ENCODE measurements around the gene NOPCHAP1. TPM values are rescaled to one million over a fixed set of nuclear protein-coding genes. Genes with fewer than 3 reads are reported as not detected.
A peak's percentile ranks its signal among the peaks of the same experiment; 100 is the strongest.

Gene NOPCHAP1
- total RNA-seq, 2 donors from 2014 or later: 20.4 to 31.8 TPM

GRCh38 chr12:104958001-104958804 is 27.9 kb upstream of the NOPCHAP1 start, which contains the start of gene SLC41A2:
Gene SLC41A2 (minus strand): TSS chr12:104958290. CDS start chr12:104928527, 29,763 bp downstream.
- ATAC-seq (replicated peaks): peak; percentile 82
- Mint-ChIP-seq H3K4me1 (peaks cover 12% of the 10 kb centered on the region), H3K36me3 (ENCODE audit: low read depth) (peaks cover 11% of the 10 kb centered on the region), H3K27ac (peak within 1 kb of the TSS; percentile 97), H3K27me3 (peaks cover 4% of the 10 kb centered on the region), H3K9me3 (no peaks in the 10 kb centered on the region), H3K4me3 (peak within 1 kb of the TSS; percentile 90)

DNA sequence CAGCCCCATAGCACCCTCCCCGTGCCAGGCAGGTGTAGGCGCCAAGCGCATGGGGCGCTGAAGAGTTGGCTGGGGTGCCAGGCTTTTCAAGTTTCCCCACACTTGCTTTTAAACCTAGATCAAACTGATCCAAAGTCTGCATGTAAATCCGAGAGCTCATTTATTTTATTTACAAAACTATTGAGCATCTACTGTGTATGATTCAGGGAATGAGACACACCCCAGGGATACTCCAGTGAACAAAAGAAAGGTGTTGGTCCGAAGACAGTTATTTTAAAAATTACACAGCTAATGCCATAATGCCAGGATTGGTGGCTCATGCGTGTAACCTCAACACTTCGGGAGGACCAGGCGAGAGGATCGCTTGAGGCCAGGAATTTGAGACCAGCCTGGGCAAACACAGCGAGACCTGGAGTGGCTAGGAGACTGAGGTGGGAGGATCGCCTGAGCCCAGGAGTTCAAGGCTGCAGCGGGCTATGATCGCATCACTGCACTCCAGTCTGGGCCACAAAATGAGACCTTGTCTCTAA is 27.2 kb upstream of the NOPCHAP1 start:
- no peak for ATAC-seq (replicated peaks)
- Mint-ChIP-seq H3K4me1 (peaks cover 12% of the 10 kb centered on the region), H3K36me3 (ENCODE audit: low read depth) (peaks cover 11% of the 10 kb centered on the region), H3K9me3 (no peaks in the 10 kb centered on the region), H3K27ac (peak overlapping the region; percentile 97), H3K4me3 (peak overlapping the region; percentile 90), H3K27me3 (peaks cover 10% of the 10 kb centered on the region)

GRCh38 chr12:104959335-104959841 is 26.7 kb upstream of the NOPCHAP1 start:
- H3K4me3 Mint-ChIP-seq: peak overlapping the region; percentile 90
- peaks cover 11% of the 10 kb centered on the region for H3K36me3 Mint-ChIP-seq (ENCODE audit: low read depth)
- ATAC-seq (replicated peaks): no peak
- peaks cover 12% of the 10 kb centered on the region for H3K4me1 Mint-ChIP-seq
- no peaks in the 10 kb centered on the region for H3K9me3 Mint-ChIP-seq
- H3K27me3 Mint-ChIP-seq: peaks cover 11% of the 10 kb centered on the region
- H3K27ac Mint-ChIP-seq: peak overlapping the region; percentile 97

- Mint-ChIP-seq H3K27ac (peak overlapping the region; percentile 38), H3K9me3 (no peaks in the 10 kb centered on the region), H3K4me3 (no peak overlapping the region), H3K36me3 (ENCODE audit: low read depth) (peaks cover 11% of the 10 kb centered on the region), H3K27me3 (peaks cover 16% of the 10 kb centered on the region), H3K4me1 (peaks cover 12% of the 10 kb centered on the region)
- no peak for ATAC-seq (replicated peaks)
Observed at GRCh38 chr12:104960464-104960863, 25.7 kb upstream of the NOPCHAP1 start.

GRCh38 chr12:104963757-104964156 is 22.4 kb upstream of the NOPCHAP1 start:
- Mint-ChIP-seq H3K4me1 (peaks cover 8% of the 10 kb centered on the region), H3K36me3 (ENCODE audit: low read depth) (peaks cover 2% of the 10 kb centered on the region), H3K27me3 (peaks cover 18% of the 10 kb centered on the region), H3K9me3 (no peaks in the 10 kb centered on the region), H3K4me3 (no peak overlapping the region), H3K27ac (no peak overlapping the region)
- no peak for ATAC-seq (replicated peaks)

GRCh38 chr12:104964167-104964855 is 21.8 kb upstream of the NOPCHAP1 start:
- Mint-ChIP-seq H3K27me3 (peaks cover 18% of the 10 kb centered on the region), H3K27ac (no peak overlapping the region), H3K9me3 (no peaks in the 10 kb centered on the region), H3K4me3 (no peak overlapping the region), H3K4me1 (peaks cover 3% of the 10 kb centered on the region), H3K36me3 (ENCODE audit: low read depth) (no peaks in the 10 kb centered on the region)
- no peak for ATAC-seq (replicated peaks)

DNA sequence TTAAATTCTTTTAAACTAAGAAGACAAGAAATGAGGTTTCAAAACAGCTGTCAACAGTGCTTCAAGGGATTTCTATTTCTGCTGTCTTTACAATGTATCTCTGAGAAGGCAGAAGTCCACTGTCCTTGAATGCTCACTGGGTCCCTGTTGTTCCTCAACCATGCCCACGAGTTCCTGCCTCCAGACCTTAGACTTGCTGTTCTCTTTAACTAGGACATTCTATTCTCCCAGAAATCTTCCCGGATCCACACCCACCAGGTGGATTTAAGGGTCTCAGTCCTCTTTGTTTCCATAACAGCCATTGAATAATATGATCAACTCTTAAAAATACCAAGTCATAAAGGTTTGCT is 21.3 kb upstream of the NOPCHAP1 start:
- no peak for ATAC-seq (replicated peaks)
- no peak overlapping the region for H3K4me3 Mint-ChIP-seq
- H3K27ac Mint-ChIP-seq: no peak overlapping the region
- no peaks in the 10 kb centered on the region for H3K9me3 Mint-ChIP-seq
- peaks cover 18% of the 10 kb centered on the region for H3K27me3 Mint-ChIP-seq
- H3K36me3 Mint-ChIP-seq (ENCODE audit: low read depth): no peaks in the 10 kb centered on the region
- no peaks in the 10 kb centered on the region for H3K4me1 Mint-ChIP-seq

GRCh38 chr12:104966677-104967076 is 19.4 kb upstream of the NOPCHAP1 start:
- Mint-ChIP-seq H3K9me3 (no peaks in the 10 kb centered on the region), H3K27me3 (peaks cover 18% of the 10 kb centered on the region), H3K4me3 (no peak overlapping the region), H3K36me3 (ENCODE audit: low read depth) (no peaks in the 10 kb centered on the region), H3K27ac (no peak overlapping the region), H3K4me1 (no peaks in the 10 kb centered on the region)
- peak; percentile 59 for ATAC-seq (replicated peaks)

DNA sequence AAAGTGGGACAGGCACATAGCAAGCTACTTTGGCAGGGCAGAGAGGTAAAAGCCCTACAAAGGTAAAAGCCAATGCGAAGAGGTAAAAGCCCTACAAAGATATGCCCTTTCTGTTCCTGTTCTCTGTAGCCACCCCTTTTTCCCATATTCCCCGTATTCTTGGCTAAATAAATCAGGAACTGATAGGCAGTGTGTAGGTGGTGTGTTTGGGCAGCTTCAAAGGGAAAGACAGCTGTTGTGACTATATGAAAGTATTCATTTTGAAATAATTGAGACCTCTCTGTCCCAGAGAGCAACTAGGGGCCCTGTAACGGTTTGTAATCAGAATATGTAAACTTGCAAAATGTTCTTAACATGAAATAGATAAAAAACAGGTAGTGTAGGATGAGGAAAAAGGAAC is 16.8 kb upstream of the NOPCHAP1 start:
- Mint-ChIP-seq H3K4me1 (no peaks in the 10 kb centered on the region), H3K36me3 (ENCODE audit: low read depth) (no peaks in the 10 kb centered on the region), H3K27ac (no peak overlapping the region), H3K9me3 (no peaks in the 10 kb centered on the region), H3K4me3 (no peak overlapping the region), H3K27me3 (peaks cover 7% of the 10 kb centered on the region)
- ATAC-seq (replicated peaks): no peak

DNA sequence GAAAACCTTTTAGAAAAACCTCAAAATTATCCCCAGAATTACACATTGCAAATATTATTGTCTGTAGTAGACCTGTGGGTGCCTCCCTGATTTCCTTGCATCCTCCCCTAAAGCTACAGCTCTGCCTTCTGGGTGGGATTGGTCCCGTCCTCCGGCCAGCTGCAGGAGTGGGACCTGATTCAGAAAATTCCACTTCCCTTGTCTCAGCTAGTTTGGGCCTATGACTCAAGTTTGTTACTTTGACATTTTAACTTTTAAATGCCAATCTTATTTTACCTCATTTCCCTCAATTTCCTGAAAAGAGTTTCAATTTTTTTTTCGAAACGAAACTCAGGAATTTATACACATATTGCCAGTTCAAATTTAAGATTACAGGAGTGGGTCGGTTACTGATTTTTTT is 14.8 kb upstream of the NOPCHAP1 start:
- H3K4me3 Mint-ChIP-seq: no peak overlapping the region
- H3K9me3 Mint-ChIP-seq: no peaks in the 10 kb centered on the region
- H3K4me1 Mint-ChIP-seq: no peaks in the 10 kb centered on the region
- no peaks in the 10 kb centered on the region for H3K36me3 Mint-ChIP-seq (ENCODE audit: low read depth)
- H3K27me3 Mint-ChIP-seq: no peaks in the 10 kb centered on the region
- H3K27ac Mint-ChIP-seq: no peak overlapping the region
- no peak for ATAC-seq (replicated peaks)

DNA sequence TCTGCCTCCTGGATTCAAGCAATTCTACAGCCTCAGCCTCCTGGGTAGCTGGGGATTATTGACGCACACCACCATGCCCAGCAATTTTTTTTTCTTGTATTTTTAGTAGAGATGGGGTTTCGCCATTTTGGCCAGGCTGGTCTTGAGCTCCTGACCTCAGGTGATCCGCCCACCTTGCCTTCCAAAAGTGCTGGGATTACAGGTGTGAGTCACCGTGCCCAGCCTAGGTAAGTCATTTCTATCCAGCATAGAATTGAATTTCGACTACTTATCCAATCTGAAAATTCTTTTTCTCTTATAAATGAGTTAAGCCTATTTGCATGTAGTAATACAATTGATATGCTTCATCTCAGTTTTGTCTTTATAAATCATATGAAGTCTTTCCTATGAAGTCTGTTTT is 12.9 kb upstream of the NOPCHAP1 start:
- Mint-ChIP-seq H3K27ac (no peak overlapping the region), H3K36me3 (ENCODE audit: low read depth) (no peaks in the 10 kb centered on the region), H3K4me3 (no peak overlapping the region), H3K9me3 (no peaks in the 10 kb centered on the region), H3K4me1 (no peaks in the 10 kb centered on the region), H3K27me3 (no peaks in the 10 kb centered on the region)
- ATAC-seq (replicated peaks): no peak

DNA sequence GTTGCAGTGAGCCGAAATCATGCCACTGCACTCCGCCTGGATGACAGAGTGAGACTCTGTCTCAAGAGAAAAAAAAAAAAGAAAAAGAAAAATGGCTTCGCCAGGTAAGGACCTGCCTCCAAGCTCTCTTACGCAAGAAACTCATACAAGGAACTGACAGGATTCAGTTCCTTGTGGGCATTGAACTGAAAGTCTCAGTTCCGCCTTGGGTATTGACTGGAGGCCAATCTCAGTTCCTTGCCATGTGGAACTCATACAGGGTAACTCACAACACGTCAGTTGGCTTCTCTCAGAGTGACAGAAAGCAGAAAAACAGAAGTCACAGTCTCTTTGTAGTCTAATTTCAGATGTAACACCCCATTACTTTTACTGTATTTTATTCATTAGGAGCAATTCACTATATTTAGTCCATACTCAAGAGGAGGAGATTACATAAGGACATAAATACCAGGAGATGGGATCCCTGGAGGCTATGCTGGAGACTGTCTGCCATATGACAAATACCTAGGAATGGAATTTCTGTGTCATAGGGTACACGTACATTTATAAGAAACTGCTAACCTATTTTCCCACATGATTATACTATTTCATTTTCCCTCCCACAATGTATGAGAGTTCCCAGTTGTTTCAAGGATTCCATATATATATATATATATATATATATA is 11.4 kb upstream of the NOPCHAP1 start:
- Mint-ChIP-seq H3K9me3 (no peaks in the 10 kb centered on the region), H3K27ac (peak overlapping the region; percentile 11), H3K4me3 (no peak overlapping the region), H3K4me1 (no peaks in the 10 kb centered on the region), H3K27me3 (no peaks in the 10 kb centered on the region), H3K36me3 (ENCODE audit: low read depth) (no peaks in the 10 kb centered on the region)
- peak; percentile 76 for ATAC-seq (replicated peaks)

- no peak for ATAC-seq (replicated peaks)
- Mint-ChIP-seq H3K36me3 (ENCODE audit: low read depth) (no peaks in the 10 kb centered on the region), H3K27me3 (no peaks in the 10 kb centered on the region), H3K4me3 (no peak overlapping the region), H3K4me1 (no peaks in the 10 kb centered on the region), H3K27ac (no peak overlapping the region), H3K9me3 (no peaks in the 10 kb centered on the region)
Observed at GRCh38 chr12:104975587-104976343, 10.4 kb upstream of the NOPCHAP1 start.

GRCh38 chr12:104976703-104977102 is 9.4 kb upstream of the NOPCHAP1 start:
- Mint-ChIP-seq H3K4me3 (no peak overlapping the region), H3K27ac (no peak overlapping the region), H3K36me3 (ENCODE audit: low read depth) (no peaks in the 10 kb centered on the region), H3K9me3 (no peaks in the 10 kb centered on the region), H3K27me3 (no peaks in the 10 kb centered on the region), H3K4me1 (no peaks in the 10 kb centered on the region)
- no peak for ATAC-seq (replicated peaks)

Data from activated T-helper 17 cell treated with anti-CD3 and anti-CD28 coated beads, Interleukin-2, amount 50 U/mL, for 72 hours (primary cell).